Stimulated activated CD8-positive, alpha-beta memory T cell treated with anti-CD3 and anti-CD28 coated beads, Interleukin-4, amount 100 ng/mL, for 48 hours (primary cell): ENCODE results near the gene SPINT1.
A peak's percentile ranks its signal among the peaks of the same experiment; 100 is the strongest.
"Not testable (repeated sequence)": the region's sequence is repeated elsewhere in the genome, so short reads cannot be mapped to it uniquely, and the experiment has no call there.

Experiments
- DNase-seq: peaks from one replicate; pipeline ENCODE4 v3.0.0-alpha.2; 2020

Gene SPINT1

GRCh38 chr15:40830884-40831283, 13.0 kb upstream of the SPINT1 start:
- DNase-seq = no peak

GRCh38 chr15:40831861-40832260, 12.0 kb upstream of the SPINT1 start:
- DNase-seq = no peak

GRCh38 chr15:40832903-40833302, 10.9 kb upstream of the SPINT1 start:
- no peak for DNase-seq

DNA sequence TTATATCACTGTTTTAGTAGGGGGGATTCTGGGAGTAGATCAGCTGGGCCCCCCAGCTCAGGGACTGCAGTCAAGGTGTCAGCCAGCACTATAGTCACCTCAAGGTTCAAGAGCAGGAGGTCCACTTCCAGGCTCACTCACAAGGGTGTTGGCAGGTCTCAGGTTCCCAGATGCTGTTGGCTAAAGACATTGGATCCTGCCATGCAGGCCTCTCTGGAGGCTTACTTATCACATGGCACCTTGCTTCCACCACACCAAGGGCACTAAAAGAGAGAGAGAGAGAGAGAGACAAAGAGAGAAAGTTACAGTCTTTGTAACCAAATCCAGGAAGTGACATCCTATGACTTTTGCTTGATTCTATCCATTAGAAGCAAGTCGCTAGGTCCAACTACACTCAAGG, 7.8 kb upstream of the SPINT1 start:
- DNase-seq = no peak

DNA sequence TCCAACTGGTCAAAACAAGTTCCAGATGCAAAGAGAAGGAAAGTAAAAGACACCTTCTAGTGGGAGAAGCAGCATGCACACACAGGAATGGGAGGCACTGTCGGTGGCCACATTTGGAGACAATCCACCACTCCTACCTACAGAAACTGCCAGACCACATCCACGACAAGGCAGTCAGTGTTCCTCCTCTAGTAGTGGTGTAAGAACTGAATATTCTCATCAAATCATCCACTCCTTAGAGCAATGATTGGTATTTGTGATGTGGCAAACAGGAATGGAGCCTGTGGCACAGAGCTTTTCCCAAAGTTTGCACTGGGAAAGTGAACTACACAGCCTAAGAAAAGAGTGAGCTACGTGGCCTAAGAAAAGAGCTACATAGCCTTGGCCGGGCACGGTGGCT, 5.1 kb upstream of the SPINT1 start:
- no peak for DNase-seq

- no peak for DNase-seq
Measured at GRCh38 chr15:40841741-40842140, 2.1 kb upstream of the SPINT1 start.

DNA sequence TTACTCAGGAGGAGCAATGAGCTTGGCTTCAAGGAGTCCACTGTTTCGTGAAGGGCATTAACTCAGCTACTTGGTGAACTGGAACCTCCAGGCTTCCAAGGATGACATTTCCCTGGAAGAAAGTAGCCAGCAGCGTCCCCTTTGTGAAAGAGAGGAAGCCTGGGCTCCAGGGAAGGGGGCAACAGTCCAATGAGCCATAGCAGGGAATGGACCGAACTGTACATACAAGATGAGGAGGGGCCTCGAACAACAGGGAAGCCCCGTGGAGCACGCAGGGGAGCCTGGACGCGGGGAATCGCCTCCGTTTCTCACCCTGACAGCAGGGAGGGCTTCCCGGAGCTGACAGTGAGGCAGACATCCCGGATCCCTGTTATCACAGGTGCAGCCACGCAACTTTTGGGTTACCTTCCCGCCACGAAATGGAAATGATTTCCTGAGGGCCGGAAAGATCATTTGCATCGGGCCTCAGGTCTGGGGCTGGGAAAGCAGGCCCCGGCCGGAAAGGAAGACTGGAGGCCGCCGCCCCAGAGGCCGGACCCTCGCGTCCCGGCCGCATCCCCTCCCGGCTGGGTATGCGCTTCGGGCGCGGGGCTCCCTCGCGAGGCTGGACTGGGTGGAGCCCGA, 475 bp upstream of the SPINT1 start:
- no peak for DNase-seq

DNA sequence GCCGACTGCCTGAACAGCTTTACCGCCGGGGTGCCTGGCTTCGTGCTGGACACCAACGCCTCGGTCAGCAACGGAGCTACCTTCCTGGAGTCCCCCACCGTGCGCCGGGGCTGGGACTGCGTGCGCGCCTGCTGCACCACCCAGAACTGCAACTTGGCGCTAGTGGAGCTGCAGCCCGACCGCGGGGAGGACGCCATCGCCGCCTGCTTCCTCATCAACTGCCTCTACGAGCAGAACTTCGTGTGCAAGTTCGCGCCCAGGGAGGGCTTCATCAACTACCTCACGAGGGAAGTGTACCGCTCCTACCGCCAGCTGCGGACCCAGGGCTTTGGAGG, 815 bp downstream of the SPINT1 start:
- peak; percentile 54 for DNase-seq

- no peak for DNase-seq
Measured at GRCh38 chr15:40845036-40845435, 1.2 kb downstream of the SPINT1 start.

DNA sequence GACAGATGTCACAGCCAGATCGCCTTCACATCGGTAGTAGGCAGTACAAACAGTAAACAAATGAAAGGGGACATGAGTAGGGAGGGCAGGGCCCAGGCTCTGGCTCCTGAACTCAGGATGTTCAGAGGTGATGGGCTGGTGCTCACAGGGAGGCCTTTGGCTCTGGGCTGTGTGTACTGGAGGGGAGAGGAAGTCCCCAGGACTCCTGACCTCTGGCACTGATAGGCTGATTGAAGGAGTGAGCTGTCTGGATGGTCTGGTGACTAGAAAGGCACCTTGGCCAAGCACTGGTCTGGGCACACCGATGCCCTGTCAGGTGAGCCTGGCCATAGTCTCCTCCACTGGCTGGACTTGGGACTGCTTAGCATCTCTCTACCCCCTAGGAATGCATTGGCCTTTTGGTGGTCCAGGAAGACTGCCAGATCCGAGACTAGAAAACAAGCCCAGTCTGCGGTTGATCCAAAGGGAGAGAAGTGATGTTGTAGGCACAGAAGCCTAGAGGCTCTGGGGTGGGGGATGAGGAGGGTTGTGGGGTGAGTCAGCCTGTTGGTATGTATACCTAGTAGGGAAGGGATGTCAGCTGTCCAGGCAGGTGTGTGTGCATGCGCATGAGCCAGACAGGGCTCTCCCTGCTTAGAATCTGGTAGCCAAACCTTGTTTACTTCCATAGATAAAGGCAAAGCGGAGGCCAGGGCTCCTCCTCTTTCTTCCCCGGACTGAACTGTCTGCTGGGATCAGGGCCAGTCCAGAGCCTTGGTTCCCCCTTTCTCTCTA, 1.9 kb downstream of the SPINT1 start:
- no peak for DNase-seq

DNA sequence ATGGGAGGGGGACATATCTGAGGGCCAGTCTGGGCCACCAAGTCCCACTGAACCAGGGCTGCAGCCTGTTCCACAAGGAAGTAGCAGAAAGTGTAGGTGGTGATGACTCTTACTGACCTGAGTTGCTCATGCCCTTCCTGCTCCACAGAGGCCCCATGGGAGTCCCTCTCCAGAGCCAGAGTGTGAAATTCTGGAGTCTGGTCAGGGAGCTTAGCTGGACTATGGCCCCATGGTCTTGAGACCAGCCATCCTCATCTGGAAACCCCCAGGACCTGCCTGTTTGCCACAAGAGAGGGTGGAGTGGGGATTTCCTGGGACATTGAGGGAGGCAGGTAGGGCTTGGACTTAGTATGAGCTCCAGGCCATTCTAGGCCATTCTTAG, 3.0 kb downstream of the SPINT1 start:
- DNase-seq = no peak

DNA sequence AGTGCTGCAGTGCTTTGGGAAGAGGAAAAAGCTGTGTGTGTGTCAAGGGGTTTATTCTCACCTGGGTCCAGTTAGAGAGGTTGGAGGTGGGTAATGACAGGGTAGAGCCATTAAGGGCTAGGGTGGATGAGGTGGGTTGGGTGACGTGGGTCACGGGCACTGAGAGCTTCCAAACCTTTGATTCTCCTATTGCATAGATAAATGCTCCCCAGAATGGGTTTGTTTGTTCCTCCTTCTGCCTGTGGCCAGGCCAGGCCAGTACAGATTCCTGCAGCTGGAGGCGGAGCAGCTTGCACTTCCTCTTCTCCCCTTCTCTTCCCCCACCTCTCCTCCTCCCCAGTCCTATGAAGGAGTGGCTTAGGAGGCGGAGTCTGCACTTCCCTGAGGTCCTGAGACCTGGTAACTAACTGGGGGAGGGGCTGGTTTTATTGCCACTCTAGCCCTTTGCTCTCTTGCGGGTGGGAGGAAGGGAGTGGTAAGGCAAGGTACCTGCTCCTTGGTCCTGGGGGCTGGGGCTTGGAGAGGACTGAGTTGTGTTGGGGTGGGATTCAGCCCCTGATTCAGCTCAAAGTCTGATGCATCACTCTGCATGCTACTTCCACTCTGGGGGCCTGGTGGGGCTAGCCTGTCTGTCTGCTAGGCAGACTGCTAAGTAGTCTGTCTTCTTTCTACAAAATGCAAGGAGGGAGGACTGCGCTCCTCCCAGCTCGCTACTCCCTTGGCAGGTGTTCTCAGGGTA, 3.5 kb downstream of the SPINT1 start:
- no peak for DNase-seq

DNA sequence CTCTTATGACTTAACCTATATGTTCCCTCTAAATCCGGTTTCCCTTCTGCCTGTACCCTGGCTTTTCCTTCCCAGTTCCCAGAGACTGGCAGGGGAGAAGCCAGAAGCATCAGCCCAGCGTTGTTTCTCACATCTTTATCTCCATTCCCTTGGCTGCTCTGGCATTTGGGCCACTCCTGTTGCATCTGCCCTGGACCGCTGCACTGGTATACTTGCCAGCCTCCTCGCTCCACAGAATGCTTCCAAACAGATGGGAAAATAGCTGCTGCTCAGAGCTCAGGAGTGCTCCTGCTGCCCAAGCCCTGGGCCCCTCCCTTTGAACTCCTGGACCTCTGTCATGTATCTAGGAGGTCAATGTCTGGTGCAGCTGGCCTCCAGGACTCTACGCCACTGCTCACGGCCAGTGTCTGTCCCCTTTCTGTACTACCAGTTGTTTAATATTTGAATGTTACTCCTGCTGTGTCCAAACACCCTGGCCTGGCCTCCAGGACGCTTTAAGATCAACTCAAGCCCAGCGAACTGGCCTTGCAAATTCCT, 6.8 kb downstream of the SPINT1 start:
- DNase-seq = no peak

GRCh38 chr15:40852529-40852928, 8.7 kb downstream of the SPINT1 start:
- DNase-seq = no peak

- no peak for DNase-seq
Measured at GRCh38 chr15:40853241-40853890, 9.5 kb downstream of the SPINT1 start.

GRCh38 chr15:40854161-40854560, 10.3 kb downstream of the SPINT1 start:
- DNase-seq = no peak

GRCh38 chr15:40855706-40856234, 11.9 kb downstream of the SPINT1 start:
- DNase-seq = no peak

DNA sequence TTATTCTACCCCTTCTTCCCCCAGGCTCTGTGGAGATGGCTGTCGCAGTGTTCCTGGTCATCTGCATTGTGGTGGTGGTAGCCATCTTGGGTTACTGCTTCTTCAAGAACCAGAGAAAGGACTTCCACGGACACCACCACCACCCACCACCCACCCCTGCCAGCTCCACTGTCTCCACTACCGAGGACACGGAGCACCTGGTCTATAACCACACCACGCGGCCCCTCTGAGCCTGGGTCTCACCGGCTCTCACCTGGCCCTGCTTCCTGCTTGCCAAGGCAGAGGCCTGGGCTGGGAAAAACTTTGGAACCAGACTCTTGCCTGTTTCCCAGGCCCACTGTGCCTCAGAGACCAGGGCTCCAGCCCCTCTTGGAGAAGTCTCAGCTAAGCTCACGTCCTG, 12.9 kb downstream of the SPINT1 start:
- DNase-seq = no peak

DNA sequence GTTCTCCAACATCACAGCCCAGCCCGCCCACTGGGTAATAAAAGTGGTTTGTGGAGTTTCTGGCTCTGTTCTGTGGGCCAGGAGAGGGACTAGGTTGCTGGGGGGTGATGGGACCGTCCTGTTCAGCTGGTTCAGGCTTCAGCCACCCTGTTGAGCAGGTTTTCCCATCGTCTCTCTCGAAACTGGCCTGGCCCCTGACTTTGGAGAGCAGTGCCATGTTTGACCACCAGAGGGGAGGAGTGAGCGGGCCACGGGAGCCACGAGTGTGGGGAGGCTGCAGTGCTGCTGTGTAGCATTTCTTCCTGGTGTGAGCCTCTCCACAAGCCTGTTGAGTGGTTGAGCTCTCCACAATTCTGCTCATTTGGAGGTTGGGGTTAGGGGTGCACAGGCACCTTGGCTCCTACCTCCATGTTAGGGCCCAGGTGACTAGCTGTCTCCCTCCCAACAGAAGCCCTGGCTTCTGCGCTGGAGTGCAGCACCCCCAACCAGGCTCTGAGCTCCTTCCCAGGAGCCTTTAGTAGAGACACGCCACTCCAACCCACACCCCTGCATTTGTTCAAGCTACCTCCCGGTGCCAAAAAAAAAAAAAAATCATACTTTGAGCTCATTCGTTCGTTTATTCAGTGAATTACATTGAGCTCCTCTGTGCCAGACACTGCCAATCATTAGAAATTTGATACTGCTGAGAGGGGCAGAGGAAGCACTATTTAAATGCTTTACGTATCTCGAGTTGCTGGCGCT, 13.9 kb downstream of the SPINT1 start:
- DNase-seq = peak; percentile 92

- no peak for DNase-seq
Measured at GRCh38 chr15:40858706-40859105, 14.9 kb downstream of the SPINT1 start.

DNA sequence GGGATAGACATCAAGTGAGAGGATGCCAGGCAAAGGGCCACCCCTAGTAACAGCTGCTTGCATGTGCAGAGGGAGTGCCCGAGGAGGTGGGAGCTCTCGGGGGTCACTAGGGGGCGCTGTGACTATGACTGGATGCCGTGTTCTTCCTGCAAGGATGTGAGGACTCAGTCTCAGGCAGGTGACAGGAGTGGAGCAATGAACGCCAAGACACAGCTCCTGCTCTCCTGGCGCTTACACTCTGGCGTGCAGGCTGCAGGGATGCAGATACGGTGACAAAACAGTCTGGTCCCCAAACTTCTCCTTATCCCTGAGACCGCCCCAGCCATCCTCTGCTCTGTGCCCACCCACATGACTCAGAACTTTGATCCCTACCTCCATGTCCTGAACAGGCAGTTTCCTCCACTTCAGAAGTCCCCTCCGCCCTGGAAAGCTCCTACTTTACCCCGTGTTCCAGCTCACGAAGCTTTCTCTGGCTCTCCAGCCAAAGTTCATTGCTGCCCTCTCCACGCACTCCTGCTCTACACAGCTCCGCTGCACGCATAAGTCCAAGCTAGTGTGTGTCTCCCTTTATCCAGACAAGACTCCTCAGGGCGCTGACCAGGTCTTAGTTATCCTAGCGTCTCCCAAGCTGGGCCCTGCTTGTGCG, 15.5 kb downstream of the SPINT1 start:
- DNase-seq = peak; percentile 94

- not testable (repeated sequence) for DNase-seq
Measured at GRCh38 chr15:40861147-40861546, 17.3 kb downstream of the SPINT1 start.
